ENCODE measurements around the gene WDPCP.

Gene WDPCP

DNA sequence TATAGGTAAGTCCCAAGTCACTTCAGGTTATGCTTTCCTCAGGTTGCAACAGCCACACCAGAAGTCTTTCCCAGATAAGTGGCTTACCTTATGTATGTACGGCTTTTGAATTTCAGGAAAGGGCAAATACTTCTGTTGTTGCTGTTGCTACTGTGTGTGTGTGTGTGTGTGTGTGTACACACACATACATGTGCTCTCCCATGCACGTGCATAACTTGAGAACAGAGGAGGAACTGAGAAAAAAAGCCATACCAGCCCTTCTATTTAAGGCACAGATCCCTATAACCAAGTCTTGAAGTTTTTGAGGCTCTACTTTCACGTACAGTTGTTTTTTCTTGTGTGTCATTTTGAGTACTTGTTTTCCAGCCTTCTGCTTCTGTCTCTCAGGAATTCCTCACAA is 62.4 kb downstream of the WDPCP start:
- TF ChIP-seq, protein P1, sequence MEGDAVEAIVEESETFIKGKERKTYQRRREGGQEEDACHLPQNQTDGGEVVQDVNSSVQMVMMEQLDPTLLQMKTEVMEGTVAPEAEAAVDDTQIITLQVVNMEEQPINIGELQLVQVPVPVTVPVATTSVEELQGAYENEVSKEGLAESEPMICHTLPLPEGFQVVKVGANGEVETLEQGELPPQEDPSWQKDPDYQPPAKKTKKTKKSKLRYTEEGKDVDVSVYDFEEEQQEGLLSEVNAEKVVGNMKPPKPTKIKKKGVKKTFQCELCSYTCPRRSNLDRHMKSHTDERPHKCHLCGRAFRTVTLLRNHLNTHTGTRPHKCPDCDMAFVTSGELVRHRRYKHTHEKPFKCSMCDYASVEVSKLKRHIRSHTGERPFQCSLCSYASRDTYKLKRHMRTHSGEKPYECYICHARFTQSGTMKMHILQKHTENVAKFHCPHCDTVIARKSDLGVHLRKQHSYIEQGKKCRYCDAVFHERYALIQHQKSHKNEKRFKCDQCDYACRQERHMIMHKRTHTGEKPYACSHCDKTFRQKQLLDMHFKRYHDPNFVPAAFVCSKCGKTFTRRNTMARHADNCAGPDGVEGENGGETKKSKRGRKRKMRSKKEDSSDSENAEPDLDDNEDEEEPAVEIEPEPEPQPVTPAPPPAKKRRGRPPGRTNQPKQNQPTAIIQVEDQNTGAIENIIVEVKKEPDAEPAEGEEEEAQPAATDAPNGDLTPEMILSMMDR (IDR thresholded peaks at IDR 0.05), result no peak
- no peak for TF ChIP-seq ZFX (IDR thresholded peaks at IDR 0.05; ENCODE audit: borderline replicate concordance)

DNA sequence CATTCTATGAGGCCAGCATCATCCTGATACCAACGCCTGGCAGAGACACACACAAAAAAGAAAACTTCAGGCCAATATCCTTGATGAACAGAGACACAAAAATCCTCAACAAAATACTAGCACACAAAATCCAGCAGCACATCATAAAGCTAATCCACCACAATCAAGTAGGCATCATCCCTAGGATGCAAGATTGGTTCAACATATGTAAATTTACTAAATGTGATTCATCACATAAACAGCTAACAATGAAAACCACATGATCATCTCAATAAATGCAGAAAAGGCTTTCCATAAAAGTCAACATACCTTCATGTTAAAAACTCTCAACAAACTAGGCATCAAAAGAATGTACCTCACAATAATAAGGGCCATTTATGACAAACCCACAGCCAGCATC is 65.3 kb downstream of the WDPCP start:
- TF ChIP-seq, protein P1 (IDR thresholded peaks at IDR 0.05), result no peak
- no peak for TF ChIP-seq ZFX (IDR thresholded peaks at IDR 0.05; ENCODE audit: borderline replicate concordance)
- no peak overlapping the region for H3K27ac ChIP-seq

More for the DNA sequence above, 62.4 kb downstream of the WDPCP start:
- H3K27ac ChIP-seq, result no peak overlapping the region

DNA sequence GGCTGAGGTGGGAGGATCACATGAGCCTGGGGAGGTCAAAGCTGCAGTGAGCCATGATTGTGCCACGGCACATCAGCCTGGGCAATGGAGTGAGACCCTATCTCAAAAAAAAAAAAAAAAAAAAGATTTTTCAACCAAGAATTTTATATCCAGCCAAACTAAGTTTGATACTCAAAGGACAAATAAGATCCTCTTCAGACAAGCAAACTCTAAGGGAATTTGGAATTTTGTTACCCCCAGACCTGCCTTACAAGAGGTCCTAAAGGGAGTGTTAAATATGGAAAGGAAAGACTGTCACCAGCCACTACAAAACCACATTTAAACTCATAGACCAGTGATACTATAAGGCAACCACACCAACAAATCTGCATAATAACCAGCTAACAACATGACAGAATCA is 67.5 kb downstream of the WDPCP start:
- H3K27ac ChIP-seq, result no peak overlapping the region
- no peak for TF ChIP-seq ZFX (IDR thresholded peaks at IDR 0.05; ENCODE audit: borderline replicate concordance)
- TF ChIP-seq, protein P1 (IDR thresholded peaks at IDR 0.05), result no peak

DNA sequence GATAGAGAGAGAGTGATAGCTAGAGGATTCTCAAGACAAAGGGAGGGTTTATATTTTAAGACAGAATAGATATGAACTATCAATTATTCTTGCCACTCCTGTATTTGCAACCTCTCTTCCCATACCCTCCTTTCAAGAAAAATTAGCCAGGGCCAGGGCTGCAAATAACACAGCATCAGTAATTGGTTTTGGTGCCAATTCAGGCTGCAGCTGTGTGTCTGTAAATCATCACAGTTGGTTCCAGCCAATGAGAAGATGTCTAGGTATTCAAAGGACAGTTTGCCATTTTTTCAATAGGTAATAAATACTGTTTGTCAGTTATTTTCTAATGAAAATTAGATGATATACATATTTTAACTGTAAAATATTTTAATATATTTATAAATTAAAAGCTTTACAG is 73.5 kb downstream of the WDPCP start:
- H3K27ac ChIP-seq, result no peak overlapping the region
- TF ChIP-seq, protein P1 (IDR thresholded peaks at IDR 0.05), result no peak
- TF ChIP-seq ZFX (IDR thresholded peaks at IDR 0.05; ENCODE audit: borderline replicate concordance), result no peak

DNA sequence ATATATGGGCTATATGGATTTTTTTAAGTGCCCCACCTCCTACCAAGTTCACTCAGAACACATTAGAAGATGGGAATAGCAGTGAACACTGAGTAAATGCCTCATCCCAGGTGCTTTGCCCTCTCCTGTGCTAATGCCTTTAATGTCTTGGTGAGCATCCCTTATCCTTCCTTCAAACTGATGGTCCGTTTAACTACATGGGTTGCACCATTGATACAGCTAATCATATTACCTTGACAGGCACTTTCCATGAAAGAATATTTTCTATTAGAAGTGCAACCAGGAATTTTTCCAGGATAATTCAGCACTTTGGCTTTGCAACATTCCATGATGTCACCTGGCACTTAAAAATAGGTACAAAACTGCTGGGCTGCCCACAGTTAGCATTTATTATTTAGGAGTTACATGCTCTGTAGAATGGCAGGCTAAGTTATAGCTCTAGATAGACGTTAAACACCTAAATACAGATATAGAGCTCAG is 74.0 kb downstream of the WDPCP start:
- no peak for TF ChIP-seq ZFX (IDR thresholded peaks at IDR 0.05; ENCODE audit: borderline replicate concordance)
- TF ChIP-seq, protein P1 (IDR thresholded peaks at IDR 0.05), result no peak
- H3K27ac ChIP-seq, result no peak overlapping the region

DNA sequence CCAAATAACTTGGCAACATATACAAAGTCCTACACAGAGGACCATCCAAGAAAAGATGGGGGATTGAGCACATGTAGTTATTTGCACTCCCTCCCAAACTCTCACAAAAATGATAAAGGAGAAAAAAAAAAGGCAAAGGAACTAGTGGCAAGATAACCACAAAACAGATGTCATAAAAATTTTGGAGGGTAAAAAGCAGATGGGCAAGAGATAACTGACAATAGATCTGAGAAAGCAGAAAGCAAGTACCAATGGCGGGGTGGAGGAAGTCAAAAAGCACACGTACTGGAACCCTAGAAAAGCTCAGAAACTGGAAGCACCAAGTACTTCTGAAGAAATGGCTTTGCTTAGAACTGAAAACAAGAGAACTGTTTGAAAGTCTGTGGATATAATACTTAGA is 82.0 kb downstream of the WDPCP start:
- TF ChIP-seq ZFX (IDR thresholded peaks at IDR 0.05; ENCODE audit: borderline replicate concordance), result no peak
- TF ChIP-seq, protein P1 (IDR thresholded peaks at IDR 0.05), result no peak
- H3K27ac ChIP-seq, result no peak overlapping the region

DNA sequence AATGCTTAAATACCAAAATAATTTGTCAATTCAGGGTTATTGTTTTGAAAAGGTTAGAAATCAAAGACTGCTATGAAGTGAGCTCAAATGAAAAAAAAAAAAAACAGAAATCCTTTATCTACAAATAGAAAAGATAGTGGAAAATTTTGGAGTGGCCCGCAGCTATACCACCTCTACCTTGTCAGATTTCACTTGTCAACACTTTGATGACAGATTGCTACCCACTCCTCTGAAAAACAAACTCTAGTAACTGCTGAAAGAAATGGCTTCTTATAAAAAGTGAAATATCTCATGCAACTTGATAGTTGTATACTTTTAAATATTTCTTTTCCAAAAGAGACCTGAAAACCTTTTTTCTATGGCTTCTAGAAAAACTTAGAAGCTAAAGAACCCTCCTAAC is 84.5 kb downstream of the WDPCP start:
- TF ChIP-seq, protein P1 (IDR thresholded peaks at IDR 0.05), result no peak
- TF ChIP-seq ZFX (IDR thresholded peaks at IDR 0.05; ENCODE audit: borderline replicate concordance), result no peak
- no peak overlapping the region for H3K27ac ChIP-seq

Measured in 22Rv1 (cell line).